BE2C (cell line): Measurements from ENCODE around the gene C14orf39.
A peak's percentile ranks its signal among the peaks of the same experiment; 100 is the strongest.

Source experiments
- DNase-seq: peaks from one replicate; pipeline ENCODE4 v3.0.0-alpha.2; 2020
- H3K27me3 ChIP-seq: fragments of 250-450 bp; sonication (Bioruptor Pico); 2 replicates; pipeline ENCODE4 v1.5.1; 2020; ENCODE audit warnings: mild to moderate bottlenecking
- H3K36me3 ChIP-seq: fragments of 250-450 bp; sonication (Bioruptor Pico); 2 replicates; pipeline ENCODE4 v1.5.1; 2020; ENCODE audit warnings: mild to moderate bottlenecking
- H3K4me1 ChIP-seq: fragments of 250-450 bp; sonication (Bioruptor Pico); 2 replicates; pipeline ENCODE4 v1.5.1; 2020
- H3K4me3 ChIP-seq: 2 replicates; pipeline ENCODE4 v1.5.1; 2011; ENCODE audit warnings: low read depth, low read length
- H3K9me3 ChIP-seq: fragments of 250-450 bp; sonication (Bioruptor Pico); 2 replicates; pipeline ENCODE4 v1.5.1; 2020
- TF ChIP-seq, protein P1 (sequence below): IDR thresholded peaks from 2 replicates; pipeline ENCODE4 v1.5.1; 2012; ENCODE audit warnings: mild to moderate bottlenecking, low read depth, low read length

C14orf39 gene

DNA sequence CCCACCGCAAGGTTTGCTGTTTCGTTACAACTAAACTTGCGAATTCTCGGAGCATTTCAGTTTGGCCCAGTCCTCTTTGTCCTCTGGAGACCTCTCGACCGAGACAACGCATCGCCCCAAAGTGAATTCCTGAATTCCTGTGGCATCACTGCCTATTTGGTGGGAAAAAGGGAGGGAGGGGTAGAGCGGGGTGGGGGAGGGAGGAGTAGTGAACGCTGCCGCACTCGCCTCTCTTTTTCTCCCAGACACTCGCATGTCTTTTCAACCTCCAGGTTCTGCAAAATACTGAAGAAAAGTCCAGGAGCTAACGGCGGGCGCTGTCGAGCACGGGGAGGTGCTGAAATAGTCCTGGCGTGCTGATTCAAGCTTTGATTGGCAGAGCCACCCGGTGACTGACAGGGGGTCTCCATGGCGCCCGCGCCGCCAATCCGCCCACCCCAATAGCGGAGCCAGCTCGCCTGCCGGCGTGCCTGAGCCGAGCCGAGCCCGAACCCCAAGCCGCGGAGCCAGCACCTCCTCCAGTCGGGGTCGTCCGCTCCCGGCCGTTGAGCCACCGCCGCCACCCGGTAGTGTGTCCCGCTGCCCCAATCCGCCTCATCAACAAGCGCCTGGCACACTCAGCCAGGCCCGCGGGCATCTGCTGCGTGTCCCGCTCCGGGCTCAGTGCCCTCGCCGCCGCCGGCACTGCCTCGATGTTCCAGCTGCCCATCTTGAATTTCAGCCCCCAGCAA is 23.0 kb upstream of the C14orf39 start, which contains the start of gene SIX6:
Gene SIX6, plus strand, starts transcription at position 440 of the 731 bp plus-strand sequence. Its CDS starts 253 bp downstream, at position 693.
- Histone ChIP-seq H3K9me3 (peaks cover 2% of the 10 kb centered on the region; the same call in 1 of the 2 replicates), H3K27me3 (peaks cover 100% of the 10 kb centered on the region), H3K36me3 (no peaks in the 10 kb centered on the region), H3K4me1 (no peaks in the 10 kb centered on the region), H3K4me3 (peak within 1 kb of the TSS; percentile 11; the same call in 1 of the 2 replicates)
- DNase-seq = peak; percentile 25
- TF ChIP-seq, protein P1, sequence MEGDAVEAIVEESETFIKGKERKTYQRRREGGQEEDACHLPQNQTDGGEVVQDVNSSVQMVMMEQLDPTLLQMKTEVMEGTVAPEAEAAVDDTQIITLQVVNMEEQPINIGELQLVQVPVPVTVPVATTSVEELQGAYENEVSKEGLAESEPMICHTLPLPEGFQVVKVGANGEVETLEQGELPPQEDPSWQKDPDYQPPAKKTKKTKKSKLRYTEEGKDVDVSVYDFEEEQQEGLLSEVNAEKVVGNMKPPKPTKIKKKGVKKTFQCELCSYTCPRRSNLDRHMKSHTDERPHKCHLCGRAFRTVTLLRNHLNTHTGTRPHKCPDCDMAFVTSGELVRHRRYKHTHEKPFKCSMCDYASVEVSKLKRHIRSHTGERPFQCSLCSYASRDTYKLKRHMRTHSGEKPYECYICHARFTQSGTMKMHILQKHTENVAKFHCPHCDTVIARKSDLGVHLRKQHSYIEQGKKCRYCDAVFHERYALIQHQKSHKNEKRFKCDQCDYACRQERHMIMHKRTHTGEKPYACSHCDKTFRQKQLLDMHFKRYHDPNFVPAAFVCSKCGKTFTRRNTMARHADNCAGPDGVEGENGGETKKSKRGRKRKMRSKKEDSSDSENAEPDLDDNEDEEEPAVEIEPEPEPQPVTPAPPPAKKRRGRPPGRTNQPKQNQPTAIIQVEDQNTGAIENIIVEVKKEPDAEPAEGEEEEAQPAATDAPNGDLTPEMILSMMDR = no peak

DNA sequence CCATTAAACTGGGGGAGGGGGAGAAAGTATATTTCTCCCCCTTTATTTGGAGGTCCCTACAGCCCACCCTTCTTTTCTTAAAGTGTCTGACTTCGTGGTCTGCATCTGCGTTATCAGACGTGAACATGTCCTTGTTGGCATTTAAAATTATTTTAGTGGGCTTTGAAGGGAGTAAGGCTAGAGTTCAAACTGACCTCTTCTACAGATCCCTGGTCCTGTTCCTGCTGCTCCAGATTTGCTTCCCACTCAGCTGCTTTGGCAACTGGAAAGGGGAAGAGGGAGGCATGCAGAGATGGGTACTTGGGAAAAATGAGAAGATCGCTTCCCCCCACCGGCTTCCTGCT is 22.5 kb upstream of the C14orf39 start:
- Histone ChIP-seq H3K36me3 (no peaks in the 10 kb centered on the region), H3K9me3 (peaks cover 2% of the 10 kb centered on the region; the same call in 1 of the 2 replicates), H3K4me3 (no peak overlapping the region), H3K4me1 (no peaks in the 10 kb centered on the region), H3K27me3 (peaks cover 100% of the 10 kb centered on the region)
- DNase-seq = no peak
- TF ChIP-seq, protein P1 = no peak

DNA sequence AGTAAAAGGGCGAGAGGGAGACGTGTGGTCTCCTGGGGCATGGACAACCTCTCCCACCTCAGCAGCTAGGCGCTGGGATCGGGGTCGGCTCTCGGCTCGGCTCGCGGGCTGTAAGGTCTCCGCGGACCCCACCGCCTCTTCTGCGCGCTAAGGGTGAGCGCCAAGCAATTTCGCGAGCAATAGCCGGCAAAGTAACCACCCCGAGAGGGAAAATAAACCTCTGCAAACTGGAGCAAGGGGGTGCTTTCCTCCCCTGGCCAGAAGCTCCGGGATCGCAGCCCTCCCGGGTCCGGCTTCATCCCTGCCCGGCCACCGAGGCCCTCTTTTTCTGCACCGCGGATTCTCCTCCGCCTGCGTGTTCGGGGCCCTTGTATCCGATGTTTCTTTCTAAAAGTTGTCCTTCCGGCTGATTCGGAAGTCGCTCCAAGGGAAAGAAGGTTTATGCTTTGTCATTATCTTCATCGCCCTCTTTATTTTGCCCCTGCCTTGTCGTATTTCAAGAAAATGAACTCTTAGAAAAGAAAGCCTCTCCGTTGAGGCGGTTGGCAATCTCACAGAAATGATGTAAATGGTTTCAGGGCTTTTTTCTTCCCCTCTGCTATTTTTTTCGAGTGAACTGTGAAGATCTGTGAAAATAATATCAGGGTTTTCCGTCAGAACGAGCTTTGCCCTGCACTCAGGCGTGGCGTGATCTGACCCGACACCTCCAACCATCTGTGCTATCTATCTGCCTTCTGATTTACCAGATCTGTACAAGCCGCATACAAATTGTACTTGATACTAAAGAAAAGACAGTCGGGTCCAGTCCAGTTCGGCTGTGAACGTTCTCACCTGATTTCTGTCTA is 21.3 kb upstream of the C14orf39 start:
- Histone ChIP-seq H3K36me3 (no peaks in the 10 kb centered on the region), H3K4me3 (no peak overlapping the region), H3K4me1 (no peaks in the 10 kb centered on the region), H3K27me3 (peaks cover 95% of the 10 kb centered on the region), H3K9me3 (peaks cover 2% of the 10 kb centered on the region; the same call in 1 of the 2 replicates)
- DNase-seq = no peak
- TF ChIP-seq, protein P1 = no peak

DNA sequence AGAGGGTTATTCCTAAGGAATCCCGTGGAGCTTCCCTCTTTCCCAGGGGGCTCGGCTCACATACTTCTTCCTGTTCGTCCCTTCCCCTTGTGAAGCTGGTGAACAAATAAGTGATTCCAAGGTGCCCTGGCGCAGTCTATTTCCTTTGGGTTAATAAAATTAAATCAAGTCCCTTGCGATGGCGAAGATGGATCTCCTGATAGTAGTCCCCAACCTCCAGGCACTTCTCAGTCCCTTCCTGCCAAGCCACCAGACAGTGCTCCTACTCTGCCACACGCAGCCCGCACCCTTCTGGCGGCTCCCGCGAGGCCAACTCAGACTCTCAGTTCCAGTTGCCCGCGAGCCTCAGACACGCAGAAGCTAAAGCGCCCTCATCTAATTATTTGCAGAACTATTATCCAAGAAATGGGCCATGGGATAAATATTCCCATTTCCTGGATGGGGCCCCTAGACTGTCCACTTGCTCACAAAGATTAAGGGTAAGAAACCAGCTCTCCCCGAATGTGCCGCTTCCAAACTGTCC is 20.7 kb upstream of the C14orf39 start:
- peaks cover 91% of the 10 kb centered on the region for H3K27me3 ChIP-seq
- no peaks in the 10 kb centered on the region for H3K36me3 ChIP-seq
- TF ChIP-seq, protein P1 = no peak
- H3K4me3 ChIP-seq = no peak overlapping the region
- H3K9me3 ChIP-seq = peaks cover 2% of the 10 kb centered on the region; the same call in 1 of the 2 replicates
- no peaks in the 10 kb centered on the region for H3K4me1 ChIP-seq
- DNase-seq = peak; percentile 23

DNA sequence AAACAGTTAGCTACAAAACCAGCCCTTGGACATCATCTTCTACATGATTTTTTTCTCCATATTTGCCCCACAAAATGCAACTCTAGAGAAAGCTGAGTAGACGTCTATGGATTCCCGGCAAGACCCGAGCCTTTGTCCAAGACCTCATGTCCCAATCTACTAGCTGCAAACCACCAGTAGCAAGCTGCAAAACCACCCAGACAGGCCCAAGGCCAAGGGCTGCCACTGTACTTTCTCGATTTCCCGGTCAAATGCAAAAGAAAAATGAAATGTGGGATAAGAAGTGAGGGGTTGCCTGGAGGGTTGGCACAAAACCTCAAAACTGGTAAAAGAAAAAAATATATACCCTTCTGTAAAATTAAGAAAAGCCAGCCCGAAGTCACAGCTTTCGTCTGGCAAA is 20.1 kb upstream of the C14orf39 start:
- Histone ChIP-seq H3K36me3 (no peaks in the 10 kb centered on the region), H3K4me1 (no peaks in the 10 kb centered on the region), H3K27me3 (peaks cover 91% of the 10 kb centered on the region), H3K9me3 (peaks cover 2% of the 10 kb centered on the region; the same call in 1 of the 2 replicates), H3K4me3 (no peak overlapping the region)
- no peak for DNase-seq
- TF ChIP-seq, protein P1 = no peak
